HUES64 (cell line): ENCODE measurements around the gene IL13.

ENCODE experiments used
- H3K27ac ChIP-seq: 2 replicates; pipeline ENCODE4 v1.7.0; 2013; ENCODE audit warnings: low read depth, low read length, inconsistent platforms
- H3K27me3 ChIP-seq: 2 replicates; pipeline ENCODE4 v1.6.1; 2013; ENCODE audit warnings: mild to moderate bottlenecking, low read length; ENCODE audit not compliant: insufficient read depth
- H3K36me3 ChIP-seq: 2 replicates; pipeline ENCODE4 v1.6.1; 2013; ENCODE audit warnings: mild to moderate bottlenecking, low read length; ENCODE audit not compliant: insufficient read depth
- H3K4me1 ChIP-seq: 2 replicates; pipeline ENCODE4 v1.6.1; 2013; ENCODE audit warnings: mild to moderate bottlenecking, low read length, moderate library complexity; ENCODE audit not compliant: insufficient read depth
- H3K4me3 ChIP-seq: 2 replicates; pipeline ENCODE4 v1.5.1; 2013; ENCODE audit warnings: mild to moderate bottlenecking, low read length, moderate library complexity
- H3K9ac ChIP-seq: 2 replicates; pipeline ENCODE4 v1.6.1; 2013; ENCODE audit warnings: mild to moderate bottlenecking, low read depth, low read length
- H3K9me3 ChIP-seq: 2 replicates; pipeline ENCODE4 v1.6.1; 2013; ENCODE audit warnings: low read depth, low read length; ENCODE audit not compliant: insufficient read depth

Gene IL13

GRCh38 chr5:132708645-132709044 is 50.7 kb downstream of the IL13 start:
- H3K36me3 ChIP-seq = no peaks in the 10 kb centered on the region
- H3K9ac ChIP-seq = no peak overlapping the region
- no peak overlapping the region for H3K4me3 ChIP-seq
- H3K9me3 ChIP-seq = no peaks in the 10 kb centered on the region
- H3K27ac ChIP-seq = no peak overlapping the region
- H3K27me3 ChIP-seq = no peaks in the 10 kb centered on the region
- no peaks in the 10 kb centered on the region for H3K4me1 ChIP-seq
